ENCODE results near the gene CDNF.
A peak's percentile ranks its signal among the peaks of the same experiment; 100 is the strongest.

The CDNF gene

GRCh38 chr10:14837757-14838581 lies at the start of gene CDNF, which contains the start of the genes HSPA14 and MSANTD7:
Gene CDNF, minus strand, starts transcription at chr10:14838037. Its CDS starts 91 bp downstream, at chr10:14837946.
Gene HSPA14, plus strand, starts transcription at chr10:14838306. Its CDS starts 97 bp downstream, at chr10:14838403.
Gene MSANTD7, plus strand, starts transcription at chr10:14838306. Its CDS starts 3,979 bp downstream, at chr10:14842285.
- TF ChIP-seq ZFX (IDR thresholded peaks at IDR 0.05) (peak; percentile 64), CTCF (conservative IDR thresholded peaks at IDR 0.05) (no peak)

GRCh38 chr10:14884082-14884481 lies 46.2 kb upstream of the CDNF start:
- no peak overlapping the region for H3K27ac ChIP-seq
- no peak for TF ChIP-seq CTCF (conservative IDR thresholded peaks at IDR 0.05)
- TF ChIP-seq ZFX (IDR thresholded peaks at IDR 0.05), result no peak

More at GRCh38 chr10:14837757-14838581, at the start of gene CDNF, which contains the start of the genes HSPA14 and MSANTD7:
- peak within 1 kb of the TSS; percentile 98 for H3K27ac ChIP-seq

GRCh38 chr10:14880229-14880628 lies 42.4 kb upstream of the CDNF start:
- no peak for TF ChIP-seq CTCF (conservative IDR thresholded peaks at IDR 0.05)
- TF ChIP-seq ZFX (IDR thresholded peaks at IDR 0.05), result no peak
- H3K27ac ChIP-seq, result peak overlapping the region; percentile 97; the same call in 1 of the 2 replicates

- no peak for TF ChIP-seq ZFX (IDR thresholded peaks at IDR 0.05)
- no peak for TF ChIP-seq CTCF (conservative IDR thresholded peaks at IDR 0.05)
- H3K27ac ChIP-seq, result peak overlapping the region; percentile 97
These were observed 42.0 kb upstream of the CDNF start for GRCh38 chr10:14879928-14880193.

GRCh38 chr10:14879124-14879927 lies 41.5 kb upstream of the CDNF start:
- H3K27ac ChIP-seq, result peak overlapping the region; percentile 97
- TF ChIP-seq ZFX (IDR thresholded peaks at IDR 0.05) (peak; percentile 86), CTCF (conservative IDR thresholded peaks at IDR 0.05) (no peak)

- peak within 1 kb of the TSS; percentile 97 for H3K27ac ChIP-seq
- TF ChIP-seq ZFX (IDR thresholded peaks at IDR 0.05) (no peak), CTCF (conservative IDR thresholded peaks at IDR 0.05) (no peak)
These were observed 40.7 kb upstream of the CDNF start, which contains the start of gene SUV39H2 for GRCh38 chr10:14878266-14879123. Gene SUV39H2, plus strand, starts transcription at chr10:14878866. Its CDS starts 23 bp downstream, at chr10:14878889.

Measured in C4-2B (cell line).